ENCODE results near the gene CPNE6. TPM values are rescaled to one million over a fixed set of nuclear protein-coding genes. Genes with fewer than 3 reads are reported as not detected.

CPNE6 gene
- total and polyA plus RNA-seq, 2 donors (not counting 1 experiment from before 2014, with no cell fraction given) = not detected

Other genes with a start within 250 kb of the CPNE6 start
- 15.3 and 15.6 TPM in 2 replicates for gene DHRS4, start 117.8 kb upstream of the CPNE6 start, total RNA-seq
- 8.0 and 16.2 TPM in 2 replicates for gene DHRS4, start 117.8 kb upstream of the CPNE6 start, polyA plus RNA-seq
- gene DHRS4L2, start 82.6 kb upstream of the CPNE6 start, total RNA-seq = 16.3 and 16.8 TPM in 2 replicates
- gene DHRS4L2, start 82.6 kb upstream of the CPNE6 start, polyA plus RNA-seq = 8.0 and 11.2 TPM in 2 replicates
- 1.0 and 1.4 TPM in 2 replicates for gene CARMIL3, start 19.6 kb upstream of the CPNE6 start, total RNA-seq
- 2.8 and 7.2 TPM in 2 replicates for gene CARMIL3, start 19.6 kb upstream of the CPNE6 start, polyA plus RNA-seq
- 34.1 and 40.4 TPM in 2 replicates for gene PCK2, start 22.7 kb downstream of the CPNE6 start, total RNA-seq
- 43.6 and 58.4 TPM in 2 replicates for gene PCK2, start 22.7 kb downstream of the CPNE6 start, polyA plus RNA-seq
- 84.8 and 96.3 TPM in 2 replicates for gene DCAF11, start 43.2 kb downstream of the CPNE6 start, total RNA-seq
- gene DCAF11, start 43.2 kb downstream of the CPNE6 start, polyA plus RNA-seq = 64.5 and 66.7 TPM in 2 replicates
- 8.1 and 8.8 TPM in 2 replicates for gene NRL, start 43.4 kb downstream of the CPNE6 start, total RNA-seq
- gene NRL, start 43.4 kb downstream of the CPNE6 start, polyA plus RNA-seq = 4.8 and 7.0 TPM in 2 replicates
- 2.6 and 3.6 TPM in 2 replicates for gene FITM1, start 59.1 kb downstream of the CPNE6 start, total RNA-seq
- gene FITM1, start 59.1 kb downstream of the CPNE6 start, polyA plus RNA-seq = 3.3 and 4.6 TPM in 2 replicates
- gene PSME1, start 64.6 kb downstream of the CPNE6 start, total RNA-seq = 227 and 237 TPM in 2 replicates
- gene PSME1, start 64.6 kb downstream of the CPNE6 start, polyA plus RNA-seq = 257 and 295 TPM in 2 replicates
- 24.7 and 26.4 TPM in 2 replicates for gene EMC9, start 70.0 kb downstream of the CPNE6 start, total RNA-seq
- 19.3 and 25.9 TPM in 2 replicates for gene EMC9, start 70.0 kb downstream of the CPNE6 start, polyA plus RNA-seq
- gene PSME2, start 75.0 kb downstream of the CPNE6 start, total RNA-seq = 127 and 141 TPM in 2 replicates
- gene PSME2, start 75.0 kb downstream of the CPNE6 start, polyA plus RNA-seq = 126 and 137 TPM in 2 replicates
- 103 and 114 TPM in 2 replicates for gene RNF31, start 75.9 kb downstream of the CPNE6 start, total RNA-seq
- 48.3 and 69.8 TPM in 2 replicates for gene RNF31, start 75.9 kb downstream of the CPNE6 start, polyA plus RNA-seq
- gene IRF9, start 89.7 kb downstream of the CPNE6 start, total RNA-seq = 243 and 269 TPM in 2 replicates
- 191 and 237 TPM in 2 replicates for gene IRF9, start 89.7 kb downstream of the CPNE6 start, polyA plus RNA-seq
- gene REC8, start 100.5 kb downstream of the CPNE6 start, total RNA-seq = 48.4 and 62.1 TPM in 2 replicates
- gene REC8, start 100.5 kb downstream of the CPNE6 start, polyA plus RNA-seq = 34.0 and 39.5 TPM in 2 replicates
- 29.8 and 35.0 TPM in 2 replicates for gene IPO4, start 117.3 kb downstream of the CPNE6 start, total RNA-seq
- 26.7 and 28.3 TPM in 2 replicates for gene IPO4, start 117.3 kb downstream of the CPNE6 start, polyA plus RNA-seq
- 24.5 and 33.9 TPM in 2 replicates for gene TM9SF1, start 123.9 kb downstream of the CPNE6 start, total RNA-seq
- gene TM9SF1, start 123.9 kb downstream of the CPNE6 start, polyA plus RNA-seq = 7.6 and 10.0 TPM in 2 replicates
- 1.7 TPM in 2 replicates for gene TSSK4, start 134.1 kb downstream of the CPNE6 start, total RNA-seq
- 0.14 and 0.45 TPM in 2 replicates for gene TSSK4, start 134.1 kb downstream of the CPNE6 start, polyA plus RNA-seq
- gene CHMP4A, start 141.9 kb downstream of the CPNE6 start, total RNA-seq = 102 and 103 TPM in 2 replicates
- 91.2 and 95.1 TPM in 2 replicates for gene CHMP4A, start 141.9 kb downstream of the CPNE6 start, polyA plus RNA-seq
- 11.3 and 17.0 TPM in 2 replicates for gene MDP1, start 144.5 kb downstream of the CPNE6 start, total RNA-seq
- 22.6 and 28.1 TPM in 2 replicates for gene MDP1, start 144.5 kb downstream of the CPNE6 start, polyA plus RNA-seq
- 86.6 and 98.5 TPM in 2 replicates for gene NEDD8, start 160.8 kb downstream of the CPNE6 start, total RNA-seq
- gene NEDD8, start 160.8 kb downstream of the CPNE6 start, polyA plus RNA-seq = 86.7 and 104 TPM in 2 replicates
- gene GMPR2, start 161.4 kb downstream of the CPNE6 start, total RNA-seq = 58.7 and 64.3 TPM in 2 replicates
- 33.3 and 39.7 TPM in 2 replicates for gene GMPR2, start 161.4 kb downstream of the CPNE6 start, polyA plus RNA-seq
- gene TINF2, start 171.1 kb downstream of the CPNE6 start, total RNA-seq = 165 and 169 TPM in 2 replicates
- 103 and 108 TPM in 2 replicates for gene TINF2, start 171.1 kb downstream of the CPNE6 start, polyA plus RNA-seq
- gene TGM1, start 191.6 kb downstream of the CPNE6 start, total RNA-seq = 11.4 and 11.9 TPM in 2 replicates
- gene TGM1, start 191.6 kb downstream of the CPNE6 start, polyA plus RNA-seq = 2.7 and 4.9 TPM in 2 replicates
- 57.9 and 70.1 TPM in 2 replicates for gene RABGGTA, start 200.0 kb downstream of the CPNE6 start, total RNA-seq
- gene RABGGTA, start 200.0 kb downstream of the CPNE6 start, polyA plus RNA-seq = 134 and 159 TPM in 2 replicates
- gene DHRS1, start 228.2 kb downstream of the CPNE6 start, total RNA-seq = 42.7 and 43.7 TPM in 2 replicates
- gene DHRS1, start 228.2 kb downstream of the CPNE6 start, polyA plus RNA-seq = 69.9 and 76.9 TPM in 2 replicates
- gene NOP9, start 228.3 kb downstream of the CPNE6 start, total RNA-seq = 22.6 and 24.5 TPM in 2 replicates
- 9.7 and 13.7 TPM in 2 replicates for gene NOP9, start 228.3 kb downstream of the CPNE6 start, polyA plus RNA-seq
- 32.8 and 34.3 TPM in 2 replicates for gene CIDEB, start 236.4 kb downstream of the CPNE6 start, total RNA-seq
- gene CIDEB, start 236.4 kb downstream of the CPNE6 start, polyA plus RNA-seq = 17.9 and 26.2 TPM in 2 replicates
- gene LTB4R2, start 238.6 kb downstream of the CPNE6 start, total RNA-seq = 10.1 and 11.7 TPM in 2 replicates
- gene LTB4R2, start 238.6 kb downstream of the CPNE6 start, polyA plus RNA-seq = 9.0 and 10.7 TPM in 2 replicates
- gene LTB4R, start 239.9 kb downstream of the CPNE6 start, total RNA-seq = 8.8 and 9.2 TPM in 2 replicates
- 15.7 and 19.1 TPM in 2 replicates for gene LTB4R, start 239.9 kb downstream of the CPNE6 start, polyA plus RNA-seq

Data from B cell (primary cell).